GM12878 (cell line): ENCODE measurements around the gene TXNDC17. TPM values are rescaled to one million over a fixed set of nuclear protein-coding genes. Genes with fewer than 3 reads are reported as not detected.

Source experiments
- CREM ChIP-seq: IDR thresholded peaks from 2 replicates; pipeline ENCODE4 v1.6.1; 2014; ENCODE audit warnings: antibody characterized with exemption, low read depth
- HDAC2 ChIP-seq: fragments of 200-600 bp; sonication (generic); IDR thresholded peaks from 2 replicates; pipeline ENCODE4 v1.6.1; 2017
- HSF1 ChIP-seq: fragments of 150-350 bp; IDR thresholded peaks from 2 replicates; pipeline ENCODE4 v1.6.1; 2014; ENCODE audit warnings: mild to moderate bottlenecking, low read depth, low read length
- IRF3 ChIP-seq: fragments of 450-650 bp; IDR thresholded peaks from 2 replicates; pipeline ENCODE4 v1.6.1; 2014; ENCODE audit warnings: mild to moderate bottlenecking
- IRF4 ChIP-seq: IDR thresholded peaks from 2 replicates; pipeline ENCODE4 v1.6.1; 2011; ENCODE audit warnings: low read depth, low read length
- KAT2A ChIP-seq: conservative IDR thresholded peaks from 2 replicates; pipeline ENCODE4 v1.6.1; 2011; ENCODE audit warnings: low read depth, low read length; ENCODE audit not compliant: control insufficient read depth
- RBBP5 ChIP-seq: fragments of 200-600 bp; sonication (generic); conservative IDR thresholded peaks from 2 replicates; pipeline ENCODE4 v1.6.1; 2016
- SMAD1 ChIP-seq: fragments of 450-650 bp; IDR thresholded peaks from 2 replicates; pipeline ENCODE4 v1.6.1; 2018; ENCODE audit warnings: mild to moderate bottlenecking, low read depth; ENCODE audit not compliant: partially characterized antibody
- YY1 ChIP-seq: IDR thresholded peaks from 2 replicates; pipeline ENCODE4 v1.6.1; 2011; ENCODE audit warnings: low read depth, mild to moderate bottlenecking, low read length
- ZBTB40 ChIP-seq: fragments of 450-650 bp; IDR thresholded peaks from 2 replicates; pipeline ENCODE4 v1.6.1; 2016; ENCODE audit warnings: mild to moderate bottlenecking, moderate library complexity, borderline replicate concordance
- ZNF24 ChIP-seq: fragments of 450-650 bp; IDR thresholded peaks from 2 replicates; pipeline ENCODE4 v1.6.1; 2017; ENCODE audit warnings: antibody characterized with exemption, mild to moderate bottlenecking
- ZNF687 ChIP-seq: fragments of 450-650 bp; IDR thresholded peaks from 2 replicates; pipeline ENCODE4 v1.6.1; 2017; ENCODE audit warnings: mild to moderate bottlenecking, moderate library complexity
- polyA plus RNA-seq, 11 experiments: library from polyadenylated mRNA; depleted of rRNA in 4 of 11; unstranded in 6 of 11; stranded (reverse) in 5 of 11; fragments of >200 nt; fragmentation: Nextera tagmentation in 4 of 11; fragmentation: Illumina TruSeq in 1 of 11; extraction: Ambion mirVana in 4 of 11; extraction: Trizol in 1 of 11; gene quantifications; 1 replicate in 1 of 11; 2 replicates in 10 of 11; pipeline versions ENCODE4 v1.2.1 to v1.2.3, GENCODE V29; 2011 to 2016; ENCODE audit warnings: inconsistent platforms in 2 of 11, missing spikeins in 2 of 11, low read depth in 1 of 11
- total RNA-seq, 4 experiments: library from RNA; depleted of rRNA in 3 of 4; stranded (reverse); fragments of >200 nt in 3 of 4; fragmentation: Illumina TruSeq in 1 of 4; extraction: Trizol in 1 of 4; gene quantifications; 2 replicates each; pipeline versions ENCODE4 v1.2.1 to v1.2.3, GENCODE V29; 2013 to 2021

Gene TXNDC17
- total and polyA plus RNA-seq, 10 of the 15 experiments (the other 5 are each of a cell fraction or from before 2014, with no cell fraction given), result 124 to 957 (median 216) TPM

GRCh38 chr17:6671431-6671830, 30.6 kb downstream of the TXNDC17 start (continued):
- TF ChIP-seq CREM (no peak), ZBTB40 (no peak), IRF4 (no peak), ZNF687 (no peak), ZNF24 (no peak), IRF3 (no peak), SMAD1 (no peak), HSF1 (no peak), YY1 (no peak), KAT2A (no peak), RBBP5 (no peak), HDAC2 (no peak)
- TF ChIP-seq, all 136 proteins: peak for 0
